GM12865 (cell line): ENCODE data around the gene APOM.

Source experiments
- DNase-seq: peaks from one replicate; pipeline ENCODE4 v3.0.0; 2010; ENCODE audit warnings: low read depth
- H3K4me3 ChIP-seq: 2 replicates; pipeline ENCODE4 v1.5.1; 2011; ENCODE audit warnings: mild to moderate bottlenecking, low read depth, low read length, control low read depth
- CTCF ChIP-seq: IDR thresholded peaks from 2 replicates; pipeline ENCODE4 v1.5.1; 2011; ENCODE audit warnings: low read length, control low read depth, low read depth, inconsistent platforms; ENCODE audit not compliant: insufficient read depth; ENCODE audit errors: missing control alignments

APOM gene

GRCh38 chr6:31615748-31616147, 39.9 kb upstream of the APOM start:
- H3K4me3 ChIP-seq, result no peak overlapping the region
- TF ChIP-seq CTCF, result no peak
- no peak for DNase-seq

- peak; percentile 49 for DNase-seq
- H3K4me3 ChIP-seq, result no peak overlapping the region
- no peak for TF ChIP-seq CTCF
These were observed 38.7 kb upstream of the APOM start for GRCh38 chr6:31617010-31617409.

- TF ChIP-seq CTCF, result no peak
- DNase-seq, result peak; percentile 100
- H3K4me3 ChIP-seq, result peak overlapping the region; percentile 68
These were observed 35.7 kb upstream of the APOM start for GRCh38 chr6:31619805-31620585.

GRCh38 chr6:31620586-31621319, 34.9 kb upstream of the APOM start, which contains the start of gene PRRC2A:
TSS of gene PRRC2A (plus strand) at chr6:31620715. CDS start at chr6:31622790, 2,075 bp downstream.
- TF ChIP-seq CTCF, result no peak
- no peak for DNase-seq
- peak within 1 kb of the TSS; percentile 98 for H3K4me3 ChIP-seq

- TF ChIP-seq CTCF, result no peak
These were observed 34.3 kb upstream of the APOM start for GRCh38 chr6:31621320-31621939.

GRCh38 chr6:31621991-31622390, 33.7 kb upstream of the APOM start:
- TF ChIP-seq CTCF, result no peak
- no peak for DNase-seq
- H3K4me3 ChIP-seq, result peak overlapping the region; percentile 98

More at GRCh38 chr6:31621320-31621939, 34.3 kb upstream of the APOM start:
- DNase-seq, result no peak
- H3K4me3 ChIP-seq, result peak overlapping the region; percentile 98
